Left lobe of liver (tissue), 2 donors: ENCODE results near the gene ZNF778. TPM values are rescaled to one million over a fixed set of nuclear protein-coding genes. Genes with fewer than 3 reads are reported as not detected.

Experiments
- ATAC-seq: fragments of 200-7000 bp; cut with Tn5 transposase; one replicate; pipeline ENCODE4 v1.9.1; 2020; ENCODE audit warnings: mild to moderate bottlenecking, moderate library complexity
- DNase-seq: peaks from one replicate; pipeline ENCODE4 v3.0.0-alpha.2; 2020; ENCODE audit warnings: low spot score
- total RNA-seq: library from RNA; stranded (reverse); gene quantifications from one replicate; pipeline ENCODE4 v1.2.1, GENCODE V29; 2021
- donor health status: DM: no; HTN: no; CAD: no; lungs with moderate emphysema.
- donor health status: DM: no; HTN: yes; CAD: no.

Gene ZNF778
- total RNA-seq, 1 donor from 2014 or later: 5.3 TPM

DNA sequence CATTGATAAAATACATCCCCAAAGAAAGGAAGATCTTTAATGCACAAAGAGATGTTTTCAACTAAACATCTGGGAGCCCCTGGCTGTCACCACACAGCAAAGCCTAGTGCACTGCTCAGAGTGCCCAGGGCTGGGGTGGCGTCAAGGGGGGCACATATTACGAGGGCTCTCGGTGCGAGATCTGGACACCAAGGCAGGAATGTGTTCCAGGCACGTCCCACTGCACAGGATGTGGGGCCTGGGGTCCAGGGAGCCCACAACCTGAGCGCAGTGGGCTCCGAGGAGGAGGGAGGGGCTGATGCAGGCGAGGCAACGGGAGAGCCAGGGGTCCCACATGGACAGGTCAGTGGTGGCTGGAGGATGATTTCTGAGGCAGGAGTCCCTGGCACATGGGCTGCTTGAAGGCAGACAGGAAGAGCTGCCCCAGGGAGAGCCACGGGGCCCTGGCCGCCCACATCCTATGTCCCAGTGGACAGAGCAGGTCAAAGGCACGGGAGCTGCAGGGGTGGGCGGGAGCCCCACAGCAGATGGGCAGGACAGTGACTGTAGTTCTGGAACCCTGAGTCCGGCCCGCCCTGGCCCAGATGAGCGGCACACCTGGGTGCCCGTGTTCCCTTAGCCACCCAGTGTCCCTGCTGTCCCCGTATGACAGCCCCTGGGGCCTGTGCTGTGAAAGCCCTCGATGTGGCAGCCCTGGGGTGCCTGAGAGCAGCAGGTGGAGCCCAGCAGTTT lies 56.4 kb downstream of the ZNF778 start:
- no peak for ATAC-seq
- DNase-seq: no peak

DNA sequence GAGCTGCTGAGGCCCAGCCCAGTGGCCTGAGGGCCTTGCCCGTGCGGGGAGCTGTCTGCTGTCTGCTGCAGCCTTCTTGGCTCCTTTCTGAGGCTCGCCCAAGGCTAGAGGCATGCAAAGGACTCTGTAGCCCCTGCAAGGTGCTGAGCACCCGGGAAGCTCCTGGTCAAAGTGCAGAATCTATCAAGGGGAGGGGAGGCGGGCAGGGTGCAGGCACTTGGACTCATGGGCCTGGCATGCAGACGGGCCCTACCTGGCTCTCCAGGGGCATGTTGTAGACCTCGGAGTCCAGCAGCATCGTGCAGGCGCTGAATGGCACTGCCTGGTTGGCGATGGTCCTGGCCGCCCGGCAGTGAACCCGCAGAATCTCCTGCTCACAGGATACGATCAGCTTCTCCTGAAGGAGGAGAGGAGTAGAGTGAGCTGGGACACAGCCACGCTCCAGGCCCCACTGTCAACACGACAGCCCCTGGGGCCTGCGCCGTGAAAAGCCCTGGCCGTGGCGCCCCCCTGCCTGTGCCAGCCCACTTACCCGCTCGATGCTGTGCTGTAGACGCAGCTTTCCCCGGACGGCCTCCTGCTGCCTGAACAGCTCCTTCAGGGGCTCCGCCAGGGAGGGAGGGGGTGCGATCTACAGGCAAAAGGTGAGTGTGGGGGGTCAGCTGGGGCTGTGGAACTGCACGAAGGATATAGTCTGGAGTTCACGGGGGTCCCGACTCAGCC lies 57.2 kb downstream of the ZNF778 start:
- DNase-seq (no peak), ATAC-seq (no peak)

DNA sequence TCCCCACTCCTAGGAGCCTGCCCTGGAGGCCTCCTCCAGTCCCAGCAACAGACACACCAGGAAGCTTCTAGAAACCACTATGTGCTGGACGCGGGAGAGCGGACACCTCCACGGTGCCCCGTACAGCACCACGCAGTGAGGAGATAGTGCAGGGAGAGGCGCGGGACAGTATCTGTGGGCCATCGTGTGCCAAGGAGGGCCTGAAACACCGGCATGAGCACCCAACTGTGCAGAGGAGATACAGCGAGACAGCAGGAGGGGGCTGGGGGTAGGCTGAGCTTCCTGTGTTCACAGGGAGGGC lies 57.7 kb downstream of the ZNF778 start:
- no peak for DNase-seq
- ATAC-seq: no peak

DNA sequence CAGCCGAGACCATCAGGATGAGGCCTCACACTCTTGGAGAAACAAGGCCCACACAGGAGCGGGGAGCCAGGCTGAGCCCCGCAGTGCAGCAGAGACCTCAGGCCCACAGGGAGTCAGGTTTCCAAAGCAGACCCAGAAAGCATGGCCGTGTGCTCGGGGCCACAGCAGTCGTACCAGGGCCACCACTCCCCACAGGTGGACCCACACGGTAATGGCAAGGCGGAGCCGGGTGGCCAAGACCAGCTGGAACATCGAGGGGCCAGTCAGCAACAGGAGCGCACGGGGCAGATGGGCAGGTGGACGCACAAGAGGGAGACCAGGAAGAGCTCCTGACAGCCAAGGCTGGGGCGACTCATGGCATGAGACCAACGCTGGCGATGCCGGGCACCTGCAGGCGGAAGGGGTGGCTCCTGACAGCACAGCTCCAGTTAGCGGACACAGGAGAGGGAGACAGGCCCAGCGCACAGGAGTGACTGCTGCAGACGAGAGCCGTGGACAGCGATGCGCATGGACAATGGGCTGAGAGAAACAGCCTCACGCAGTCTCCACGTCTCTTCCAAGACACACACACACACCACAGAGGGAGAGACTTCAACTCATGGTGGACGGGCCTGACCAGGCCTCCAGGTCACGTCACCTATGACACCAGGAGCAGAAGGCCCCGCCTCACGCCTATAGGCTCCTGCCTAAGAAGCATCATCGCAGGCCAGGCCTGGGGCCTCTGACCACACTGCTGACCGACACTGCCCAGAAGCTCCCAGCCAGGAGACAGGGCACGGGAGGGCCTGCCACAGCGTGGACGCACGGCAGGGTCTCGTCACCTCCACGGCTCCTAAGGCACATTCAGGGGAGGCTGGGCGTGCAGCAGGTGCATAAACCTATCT lies 58.6 kb downstream of the ZNF778 start:
- DNase-seq: no peak
- no peak for ATAC-seq

DNA sequence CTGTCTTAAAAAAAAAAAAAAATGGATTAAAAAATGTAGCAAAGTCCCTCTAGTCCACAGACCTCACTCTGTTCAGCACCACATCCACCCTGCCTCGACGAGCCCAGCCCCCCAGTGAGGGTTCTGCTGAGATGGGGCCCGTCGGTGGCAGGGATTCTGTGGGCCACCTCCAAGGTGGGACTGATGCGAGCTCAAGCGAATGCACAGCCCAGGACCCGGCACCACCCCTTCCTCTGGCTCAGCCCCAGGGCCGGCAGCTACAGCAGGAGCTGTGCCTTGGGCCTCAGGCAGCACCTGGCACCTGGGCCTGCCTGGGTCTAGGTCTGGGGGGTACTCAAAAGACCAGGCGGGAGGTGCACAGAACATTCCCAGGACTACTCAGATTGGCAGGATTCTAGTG lies 59.5 kb downstream of the ZNF778 start:
- ATAC-seq (no peak), DNase-seq (no peak)

GRCh38 chr16:89277641-89278341 lies 60.3 kb downstream of the ZNF778 start:
- ATAC-seq: no peak
- DNase-seq: no peak

- ATAC-seq: no peak
- DNase-seq: no peak
Measured at GRCh38 chr16:89278441-89279240, 61.1 kb downstream of the ZNF778 start.

GRCh38 chr16:89279666-89280481 lies 62.4 kb downstream of the ZNF778 start:
- DNase-seq (no peak), ATAC-seq (no peak)

DNA sequence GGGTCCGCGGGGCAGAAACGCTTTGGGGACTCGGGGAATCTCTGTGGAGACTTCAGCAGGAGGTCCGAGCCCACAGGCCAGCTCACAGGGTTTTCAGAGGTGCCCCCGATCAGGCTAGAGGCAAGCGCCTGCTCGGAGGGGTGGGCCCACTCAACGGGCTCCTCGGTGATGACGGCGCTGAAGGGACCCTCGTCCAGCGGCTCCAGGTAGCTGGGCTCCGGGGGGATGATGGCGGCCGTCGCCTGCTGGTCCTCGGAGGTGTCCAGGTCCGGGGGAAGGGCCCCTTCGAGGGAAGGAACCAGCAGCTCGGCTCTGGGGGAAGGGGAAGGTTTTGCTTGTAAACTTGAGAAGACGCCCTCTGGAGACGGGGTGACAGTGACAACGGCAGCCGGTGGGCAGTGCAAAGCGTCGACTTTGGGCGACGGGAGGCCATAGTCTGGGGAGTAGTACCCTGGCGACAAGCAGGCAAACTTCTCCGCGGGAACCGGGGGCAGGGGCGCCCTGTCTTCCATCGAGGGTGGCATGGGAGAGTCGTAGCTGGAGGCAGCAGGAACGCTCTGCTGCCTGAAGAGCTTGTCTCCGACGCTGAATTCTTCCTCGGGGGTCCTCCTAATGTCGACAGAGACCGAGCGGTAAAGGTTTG lies 63.2 kb downstream of the ZNF778 start:
- DNase-seq (no peak), ATAC-seq (no peak)

GRCh38 chr16:89281189-89281577 lies 63.7 kb downstream of the ZNF778 start:
- ATAC-seq: no peak
- no peak for DNase-seq

GRCh38 chr16:89281829-89282228 lies 64.3 kb downstream of the ZNF778 start:
- DNase-seq (no peak), ATAC-seq (no peak)

DNA sequence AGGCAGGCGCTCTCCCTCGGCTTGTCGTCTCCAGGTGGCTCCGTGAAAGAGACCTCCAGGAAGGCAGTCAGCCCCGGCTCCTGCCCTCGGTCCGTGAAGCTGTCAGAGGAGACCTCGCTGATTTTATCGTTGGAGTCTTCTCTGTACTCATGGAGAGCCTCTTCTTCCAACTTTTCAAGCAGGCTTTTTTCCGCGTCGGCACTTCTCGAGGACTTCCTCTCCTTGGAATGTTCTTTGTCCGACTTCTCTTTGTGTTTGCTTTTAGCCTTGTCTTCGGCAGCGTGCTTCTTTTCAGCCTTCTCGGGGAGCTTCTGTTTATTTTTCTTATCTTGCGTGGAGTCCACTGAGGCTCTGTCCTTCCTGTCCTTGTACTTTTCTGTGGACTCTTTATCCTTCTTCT lies 65.0 kb downstream of the ZNF778 start:
- ATAC-seq (no peak), DNase-seq (no peak)

- DNase-seq (no peak), ATAC-seq (no peak)
Measured at GRCh38 chr16:89283449-89283848, 65.9 kb downstream of the ZNF778 start.

DNA sequence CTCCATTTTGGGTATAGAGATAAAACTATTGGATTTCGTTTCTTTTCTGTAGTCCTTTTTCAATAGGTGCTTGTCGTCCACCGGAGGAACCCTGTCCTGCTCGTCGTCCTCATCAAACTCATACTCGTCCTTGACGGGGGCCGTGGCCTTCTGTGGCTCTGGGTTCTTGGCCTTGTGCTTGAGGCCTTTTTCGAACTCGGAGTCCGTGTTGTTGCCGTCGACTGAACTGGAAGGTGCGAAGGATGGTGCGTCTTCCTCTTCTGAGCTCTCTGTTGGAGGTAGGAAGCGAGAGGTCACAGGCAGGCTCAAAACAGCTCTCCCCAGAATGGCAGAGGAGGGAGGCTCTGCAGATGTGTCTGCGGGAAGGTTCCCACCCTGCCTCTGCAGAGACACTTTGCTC lies 67.9 kb downstream of the ZNF778 start:
- no peak for ATAC-seq
- DNase-seq: no peak

DNA sequence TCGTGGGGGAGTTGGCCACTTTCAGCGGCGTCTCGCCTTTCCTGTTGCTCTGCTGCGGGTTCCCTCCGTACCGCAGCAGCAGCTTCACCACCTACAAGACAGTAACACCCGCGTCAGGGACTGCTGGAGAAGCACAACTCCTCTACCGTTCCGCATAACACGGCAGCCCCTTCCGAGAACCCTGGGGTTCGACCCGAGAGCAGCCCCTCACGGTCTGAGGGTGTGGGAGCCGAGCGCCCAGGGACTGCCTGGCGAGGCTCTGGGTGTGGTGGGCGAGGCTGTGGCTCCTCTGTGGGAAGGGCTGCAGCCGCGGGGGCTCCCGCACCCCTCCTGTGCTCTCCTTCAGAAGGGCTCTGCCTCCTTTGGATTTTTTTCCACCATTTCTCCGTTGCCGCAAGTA lies 68.6 kb downstream of the ZNF778 start:
- no peak for ATAC-seq
- no peak for DNase-seq
